ENCODE results near the gene THBS2. TPM values are rescaled to one million over a fixed set of nuclear protein-coding genes. Genes with fewer than 3 reads are reported as not detected.
A peak's percentile ranks its signal among the peaks of the same experiment; 100 is the strongest.

THBS2 gene
- total and polyA plus RNA-seq, 2 of the 4 experiments (the other 2 are of a cell fraction), result 97.3 to 113 TPM

DNA sequence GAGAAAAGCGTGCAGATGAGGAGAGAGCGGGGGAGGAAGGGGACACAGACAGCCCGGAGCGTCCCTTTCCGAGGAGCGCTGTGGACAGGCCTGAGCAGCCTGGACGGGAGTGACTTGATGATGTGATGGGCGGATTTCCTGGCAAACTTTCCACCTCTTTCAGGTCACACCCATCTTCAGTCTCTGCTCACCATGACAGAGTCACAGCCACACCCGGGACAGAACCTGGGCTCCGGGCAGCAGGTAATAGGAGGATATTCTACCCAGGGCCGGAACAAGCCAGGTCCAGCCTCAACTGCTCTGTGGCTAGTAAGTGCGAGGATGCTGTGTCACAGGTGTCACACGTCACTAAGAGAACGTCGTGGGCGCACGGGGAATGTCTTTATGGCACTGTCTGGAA, 84.3 kb downstream of the THBS2 start:
- Histone ChIP-seq H3K4me1 (ENCODE audit: control insufficient read depth, insufficient read depth, low read length) (peaks cover 30% of the 10 kb centered on the region), H3K18ac (ENCODE audit: low read depth, low read length) (peak overlapping the region; percentile 11; the same call in 1 of the 2 replicates), H3K14ac (replicated peaks; ENCODE audit: low read depth, low read length) (no peak overlapping the region; the same call in 1 of the 2 replicates), H4K8ac (ENCODE audit: low read depth in 2 of 2, low read length in 2 of 2) (peak overlapping the region; percentile 28 to 67), H3K4me2 (ENCODE audit: low read depth, low read length) (no peak overlapping the region), H2BK120ac (ENCODE audit: low read depth, low read length) (peak overlapping the region; percentile 96), H3K27ac (ENCODE audit: insufficient read depth, low read length) (peak overlapping the region; percentile 18; the same call in 1 of the 2 replicates), H2AK5ac (ENCODE audit: low read depth, low read length) (peak overlapping the region; percentile 97), H4K91ac (ENCODE audit: insufficient read depth, low read depth, low read length) (peak overlapping the region; percentile 89), H3K9me1 (ENCODE audit: insufficient read depth, low read length) (peaks cover 9% of the 10 kb centered on the region), H4K20me1 (ENCODE audit: insufficient read depth, low read length) (no peaks in the 10 kb centered on the region), H2AFZ (replicated peaks; ENCODE audit: low read length, poor library complexity) (peak overlapping the region; percentile 46), H3K23ac (ENCODE audit: low read depth, low read length) (no peak overlapping the region; the same call in 1 of the 2 replicates), H3K36me3 (ENCODE audit: control insufficient read depth, insufficient read depth, low read length) (no peaks in the 10 kb centered on the region), H2AK9ac (replicated peaks; ENCODE audit: low read depth, low read length, poor library complexity) (peak overlapping the region; percentile 71), H3K9ac (ENCODE audit: low read depth, low read length) (no peak overlapping the region), H2BK5ac (ENCODE audit: low read depth, low read length, poor library complexity, severe bottlenecking) (peak overlapping the region; percentile 74), H2BK20ac (ENCODE audit: low read depth, low read length) (peak overlapping the region; percentile 77), H3K4me3 (ENCODE audit: insufficient read depth, low read depth, low read length) (no peak overlapping the region), H3K79me1 (ENCODE audit: low read depth in 1 of 2, low read length in 2 of 2) (peaks cover 20 to 54% of the 10 kb centered on the region in 2 experiments), H3K4ac (ENCODE audit: low read depth, low read length) (peak overlapping the region; percentile 95), H2BK15ac (ENCODE audit: low read depth, low read length) (peak overlapping the region; percentile 93; the same call in 2 of the 3 replicates), H3K27me3 (ENCODE audit: control insufficient read depth, insufficient read depth, low read length) (no peaks in the 10 kb centered on the region), H3K56ac (ENCODE audit: extremely low read depth, insufficient read depth, low read length) (no peak overlapping the region), H4K5ac (ENCODE audit: low read depth, low read length) (peak overlapping the region; percentile 58), H3K9me3 (ENCODE audit: control insufficient read depth, insufficient read depth, low read length) (no peaks in the 10 kb centered on the region)
- POLR2A ChIA-PET (ENCODE audit: unreplicated experiment), result no interaction called here
- no TSS peak for BruUV-seq (replicated peaks)
- TF ChIP-seq RCOR1 (IDR thresholded peaks at IDR 0.05; ENCODE audit: insufficient replicate concordance, low read length), result no peak
- no peak for TF ChIP-seq SMC3 (IDR thresholded peaks at IDR 0.05; ENCODE audit: low read depth, low read length)
- TF ChIP-seq FOS (IDR thresholded peaks at IDR 0.05; ENCODE audit: low read depth, low read length), result no peak
- TF ChIP-seq CEBPB (IDR thresholded peaks at IDR 0.05; ENCODE audit: low read depth, low read length), result no peak
- no peak for TF ChIP-seq BHLHE40 (IDR thresholded peaks at IDR 0.05; ENCODE audit: low read depth, low read length)
- TF ChIP-seq, protein P1, sequence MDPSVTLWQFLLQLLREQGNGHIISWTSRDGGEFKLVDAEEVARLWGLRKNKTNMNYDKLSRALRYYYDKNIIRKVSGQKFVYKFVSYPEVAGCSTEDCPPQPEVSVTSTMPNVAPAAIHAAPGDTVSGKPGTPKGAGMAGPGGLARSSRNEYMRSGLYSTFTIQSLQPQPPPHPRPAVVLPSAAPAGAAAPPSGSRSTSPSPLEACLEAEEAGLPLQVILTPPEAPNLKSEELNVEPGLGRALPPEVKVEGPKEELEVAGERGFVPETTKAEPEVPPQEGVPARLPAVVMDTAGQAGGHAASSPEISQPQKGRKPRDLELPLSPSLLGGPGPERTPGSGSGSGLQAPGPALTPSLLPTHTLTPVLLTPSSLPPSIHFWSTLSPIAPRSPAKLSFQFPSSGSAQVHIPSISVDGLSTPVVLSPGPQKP (IDR thresholded peaks at IDR 0.05; ENCODE audit: borderline replicate concordance, low read depth, low read length), result no peak
- TF ChIP-seq, protein P2, sequence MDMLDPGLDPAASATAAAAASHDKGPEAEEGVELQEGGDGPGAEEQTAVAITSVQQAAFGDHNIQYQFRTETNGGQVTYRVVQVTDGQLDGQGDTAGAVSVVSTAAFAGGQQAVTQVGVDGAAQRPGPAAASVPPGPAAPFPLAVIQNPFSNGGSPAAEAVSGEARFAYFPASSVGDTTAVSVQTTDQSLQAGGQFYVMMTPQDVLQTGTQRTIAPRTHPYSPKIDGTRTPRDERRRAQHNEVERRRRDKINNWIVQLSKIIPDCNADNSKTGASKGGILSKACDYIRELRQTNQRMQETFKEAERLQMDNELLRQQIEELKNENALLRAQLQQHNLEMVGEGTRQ (IDR thresholded peaks at IDR 0.05; ENCODE audit: low read depth, low read length), result no peak
- no peak for TF ChIP-seq POLR2A (IDR thresholded peaks at IDR 0.05; ENCODE audit: low read depth, low read length)
- no peak for TF ChIP-seq CHD1 (IDR thresholded peaks at IDR 0.05; ENCODE audit: low read depth, low read length)
- TF ChIP-seq MXI1 (IDR thresholded peaks at IDR 0.05; ENCODE audit: borderline replicate concordance, low read depth, low read length), result no peak
- TF ChIP-seq MAZ (IDR thresholded peaks at IDR 0.05; ENCODE audit: borderline replicate concordance, low read depth, low read length), result no peak
- TF ChIP-seq, protein P3, sequence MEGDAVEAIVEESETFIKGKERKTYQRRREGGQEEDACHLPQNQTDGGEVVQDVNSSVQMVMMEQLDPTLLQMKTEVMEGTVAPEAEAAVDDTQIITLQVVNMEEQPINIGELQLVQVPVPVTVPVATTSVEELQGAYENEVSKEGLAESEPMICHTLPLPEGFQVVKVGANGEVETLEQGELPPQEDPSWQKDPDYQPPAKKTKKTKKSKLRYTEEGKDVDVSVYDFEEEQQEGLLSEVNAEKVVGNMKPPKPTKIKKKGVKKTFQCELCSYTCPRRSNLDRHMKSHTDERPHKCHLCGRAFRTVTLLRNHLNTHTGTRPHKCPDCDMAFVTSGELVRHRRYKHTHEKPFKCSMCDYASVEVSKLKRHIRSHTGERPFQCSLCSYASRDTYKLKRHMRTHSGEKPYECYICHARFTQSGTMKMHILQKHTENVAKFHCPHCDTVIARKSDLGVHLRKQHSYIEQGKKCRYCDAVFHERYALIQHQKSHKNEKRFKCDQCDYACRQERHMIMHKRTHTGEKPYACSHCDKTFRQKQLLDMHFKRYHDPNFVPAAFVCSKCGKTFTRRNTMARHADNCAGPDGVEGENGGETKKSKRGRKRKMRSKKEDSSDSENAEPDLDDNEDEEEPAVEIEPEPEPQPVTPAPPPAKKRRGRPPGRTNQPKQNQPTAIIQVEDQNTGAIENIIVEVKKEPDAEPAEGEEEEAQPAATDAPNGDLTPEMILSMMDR (conservative IDR thresholded peaks at IDR 0.05; ENCODE audit: low read depth, low read length), result no peak
- ATAC-seq (ENCODE audit: low read depth), result no peak
- no peak for DNase-seq
- intact Hi-C loops (cut with micrococcal nuclease), result loop anchor here (2.0 to 5.0 kb wide), 2 partner anchors 45 to 212 kb away; no protein-coding TSS in a partner anchor
- WGBS, 2 experiments (ENCODE audit: extremely low coverage in 2 of 2, insufficient read length in 1 of 2), result 93% methylated on average over 3 of the region's 17 CpGs; no CpG with 5 or more reads in 1 of the 2 experiments
- CTCF ChIA-PET, result no interaction called here
- dilution Hi-C loops (cut with HindIII; ENCODE audit: low sequenced_read_pairs, unreplicated experiment), result no loop called here
- in situ Hi-C loops (cut with MboI; ENCODE audit: low sequenced_read_pairs), result no loop called here
